HG03520 (cell line): ENCODE data around the gene PLCB1.
"Not testable (repeated sequence)": the region's sequence is repeated elsewhere in the genome, so short reads cannot be mapped to it uniquely, and the experiment has no call there.

Experiments
- ATAC-seq: cut with Tn5 transposase; IDR thresholded peaks from one replicate; pipeline ENCODE4 v1.9.1; 2021; ENCODE audit warnings: mild to moderate bottlenecking, moderate library complexity; ENCODE audit not compliant: unreplicated experiment

PLCB1 gene

GRCh38 chr20:8131598-8132483 is at the start of gene PLCB1:
Gene PLCB1, plus strand, starts transcription at chr20:8132266. Its CDS starts 386 bp downstream, at chr20:8132652.
- peak; percentile 82 for ATAC-seq

- no peak for ATAC-seq
Observed at GRCh38 chr20:8082989-8083388, 49.1 kb upstream of the PLCB1 start.

DNA sequence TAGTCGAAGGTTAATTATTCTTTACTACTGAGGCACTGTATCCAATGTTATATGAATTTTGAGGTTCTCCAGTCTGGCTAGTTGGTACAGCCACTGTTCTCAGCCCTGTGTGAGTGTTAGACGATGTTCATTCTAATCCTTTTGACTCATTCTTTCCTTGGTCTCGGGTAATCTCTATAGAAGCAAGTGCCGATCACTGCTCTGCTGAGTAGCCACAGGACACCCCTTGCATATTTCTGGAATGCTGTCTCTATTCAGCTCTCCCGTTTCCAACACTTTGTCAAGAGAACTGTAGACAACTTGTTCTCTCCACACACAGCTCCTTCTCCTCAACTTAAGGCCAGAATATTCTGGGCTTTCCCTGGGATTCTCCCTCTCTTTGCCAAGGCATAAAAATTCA is 42.4 kb upstream of the PLCB1 start:
- ATAC-seq, result no peak

DNA sequence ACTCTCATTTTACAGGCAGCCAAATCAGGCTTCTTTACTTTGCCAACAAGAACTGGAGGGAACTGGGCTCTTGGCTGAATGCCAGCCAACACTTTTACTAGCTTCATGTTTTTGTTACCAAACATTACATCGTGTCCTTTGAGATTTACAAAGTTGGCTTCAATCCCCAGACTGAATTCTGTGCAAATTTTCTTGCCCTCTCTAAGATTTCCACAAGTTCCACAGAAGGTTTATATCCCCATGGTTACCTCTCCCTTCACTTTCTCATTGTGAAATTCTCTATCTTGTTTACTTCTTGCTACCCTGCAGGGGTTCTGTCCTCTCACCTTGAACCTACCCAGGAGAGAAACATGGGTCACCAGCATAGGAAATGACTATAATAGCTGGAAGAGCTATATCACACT is 37.6 kb upstream of the PLCB1 start:
- ATAC-seq, result no peak

- ATAC-seq, result no peak
Observed at GRCh38 chr20:8094850-8095249, 37.2 kb upstream of the PLCB1 start.

DNA sequence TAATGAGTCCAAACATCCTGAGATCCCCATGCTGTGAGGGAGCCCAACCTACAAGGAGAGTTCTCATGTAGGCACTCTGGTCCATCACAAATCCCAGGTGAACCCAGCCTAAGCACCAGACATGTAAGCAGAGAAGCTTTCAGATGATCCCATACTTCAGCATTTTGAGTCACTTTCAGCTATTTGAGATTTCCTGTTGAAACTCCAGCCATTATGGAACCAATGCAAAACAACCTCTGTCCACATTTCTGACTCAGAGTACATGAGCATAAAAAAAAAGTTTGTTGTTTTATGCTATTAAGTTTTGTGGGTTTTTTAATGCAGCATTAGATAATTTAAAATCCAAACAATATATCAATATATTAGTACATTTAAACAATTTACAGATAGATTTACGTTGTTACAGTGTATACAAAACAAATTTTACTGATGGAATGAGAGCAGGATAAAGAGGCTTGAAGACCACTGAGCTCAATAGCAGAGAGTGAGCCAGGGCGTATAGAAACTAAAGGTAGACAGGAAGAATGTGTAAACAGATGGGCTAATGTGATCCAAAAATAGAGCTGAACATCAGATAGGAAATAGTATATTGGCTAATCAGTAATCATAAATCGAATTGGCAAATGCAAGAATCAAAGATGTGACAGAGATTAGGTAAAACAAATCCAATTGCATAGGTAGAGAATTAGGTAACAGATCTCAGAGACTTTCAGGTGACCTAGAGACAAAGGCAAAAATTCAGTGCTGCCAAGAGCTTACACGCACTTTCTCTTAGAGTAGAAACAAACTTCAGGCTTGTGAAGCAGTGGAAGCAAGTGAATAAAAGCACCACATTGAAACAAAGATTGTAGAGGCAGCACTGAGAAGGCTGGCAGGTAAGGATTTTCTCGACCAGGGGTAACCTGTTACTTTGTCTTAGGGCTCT is 36.2 kb upstream of the PLCB1 start:
- ATAC-seq, result no peak

DNA sequence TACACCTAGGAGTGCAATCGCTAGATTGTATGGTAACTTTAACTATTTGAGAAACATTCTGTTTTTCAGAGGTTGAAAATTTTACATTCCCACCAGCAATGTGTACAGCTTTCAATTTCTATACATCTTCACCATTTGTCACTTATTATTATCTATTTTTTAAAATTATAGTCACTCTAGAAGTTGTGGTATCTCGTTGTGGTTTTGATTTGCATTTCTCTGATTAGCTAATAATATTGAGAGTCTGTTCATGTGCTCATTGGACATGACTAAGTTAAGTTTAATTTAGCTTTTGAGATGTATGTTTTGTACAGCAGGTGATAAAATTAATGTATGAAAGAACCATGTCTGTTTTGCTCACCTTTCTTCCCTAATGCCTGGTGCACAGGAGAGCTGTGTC is 34.8 kb upstream of the PLCB1 start:
- no peak for ATAC-seq

GRCh38 chr20:8104252-8104651 is 27.8 kb upstream of the PLCB1 start:
- no peak for ATAC-seq

- ATAC-seq, result not testable (repeated sequence)
Observed at GRCh38 chr20:8114612-8115011, 17.5 kb upstream of the PLCB1 start.

DNA sequence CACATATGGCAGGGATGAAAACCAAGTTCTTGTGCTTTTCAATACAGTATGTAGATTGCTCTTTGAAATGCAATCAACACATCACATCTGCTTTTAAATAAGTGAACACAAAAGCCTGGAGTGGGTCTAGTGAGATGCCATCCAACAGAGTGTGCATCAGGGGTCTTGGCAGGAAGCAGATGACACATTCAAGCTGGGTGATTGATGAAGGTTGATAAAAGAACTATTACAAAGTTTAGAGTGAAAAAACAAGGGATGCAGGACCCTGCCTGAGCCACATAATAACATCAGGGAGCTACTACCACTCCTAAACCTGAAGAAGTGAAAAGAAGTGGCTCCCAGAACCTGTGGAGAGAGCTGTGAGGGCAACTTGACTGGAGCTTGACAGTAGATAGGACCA is 16.6 kb upstream of the PLCB1 start:
- no peak for ATAC-seq

DNA sequence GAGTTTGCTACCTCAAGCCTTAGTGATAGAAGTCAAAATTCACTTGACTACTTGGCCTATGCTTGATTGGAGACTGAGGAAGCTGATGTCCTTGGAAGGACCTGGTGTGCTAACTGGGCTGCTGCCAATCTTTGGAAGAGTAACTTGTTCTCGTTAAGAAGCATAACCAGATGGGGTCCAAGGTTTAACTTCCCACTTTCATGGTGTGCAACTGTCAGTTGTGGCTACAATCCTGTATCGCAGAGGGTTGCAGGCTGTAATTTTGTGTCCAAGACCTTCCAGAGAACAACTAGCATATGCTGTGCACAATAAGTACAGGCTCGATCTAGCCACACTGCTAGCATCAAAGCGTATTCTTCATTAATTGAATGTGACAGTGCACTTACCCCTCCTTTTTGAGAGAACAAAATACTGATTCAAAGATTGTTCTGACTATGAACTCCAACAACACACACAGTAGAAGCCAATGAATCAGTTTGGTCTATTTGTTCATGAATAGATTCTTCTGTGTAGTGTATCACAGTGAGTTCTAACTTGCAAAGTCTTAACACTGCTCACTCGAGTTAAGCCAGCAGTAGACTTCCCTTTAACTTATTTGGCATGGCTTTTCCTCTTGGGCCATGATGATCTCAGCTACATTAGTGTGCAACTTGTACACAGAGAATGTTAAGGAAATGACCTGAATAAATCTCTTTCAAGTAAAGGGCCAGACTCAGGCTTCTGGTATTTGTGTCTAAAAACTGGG is 15.8 kb upstream of the PLCB1 start:
- ATAC-seq, result no peak

- no peak for ATAC-seq
Observed at GRCh38 chr20:8117636-8118035, 14.4 kb upstream of the PLCB1 start.

GRCh38 chr20:8118039-8118438 is 14.0 kb upstream of the PLCB1 start:
- ATAC-seq, result no peak

DNA sequence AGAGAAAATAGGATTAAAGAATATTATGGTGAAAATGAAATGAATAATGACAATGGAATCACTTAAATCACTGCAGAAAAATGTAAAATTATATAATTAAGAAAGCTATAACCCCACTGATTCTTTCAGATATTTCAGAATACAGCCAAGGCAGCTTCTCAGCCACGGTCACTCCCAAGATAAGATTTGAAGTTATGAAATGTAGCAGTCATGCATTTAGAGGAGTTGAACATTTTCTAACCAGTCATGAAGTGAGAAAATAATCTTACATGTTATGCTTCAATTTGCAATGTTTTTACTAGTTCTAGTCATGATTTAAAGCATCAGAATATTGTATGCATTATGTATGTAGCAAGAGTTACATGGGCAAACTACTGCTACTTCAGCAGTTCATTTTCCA is 13.3 kb upstream of the PLCB1 start:
- no peak for ATAC-seq

GRCh38 chr20:8121666-8122065 is 10.4 kb upstream of the PLCB1 start:
- no peak for ATAC-seq

- ATAC-seq, result no peak
Observed at GRCh38 chr20:8124639-8125038, 7.4 kb upstream of the PLCB1 start.

- ATAC-seq, result no peak
Observed at GRCh38 chr20:8126181-8126580, 5.9 kb upstream of the PLCB1 start.

DNA sequence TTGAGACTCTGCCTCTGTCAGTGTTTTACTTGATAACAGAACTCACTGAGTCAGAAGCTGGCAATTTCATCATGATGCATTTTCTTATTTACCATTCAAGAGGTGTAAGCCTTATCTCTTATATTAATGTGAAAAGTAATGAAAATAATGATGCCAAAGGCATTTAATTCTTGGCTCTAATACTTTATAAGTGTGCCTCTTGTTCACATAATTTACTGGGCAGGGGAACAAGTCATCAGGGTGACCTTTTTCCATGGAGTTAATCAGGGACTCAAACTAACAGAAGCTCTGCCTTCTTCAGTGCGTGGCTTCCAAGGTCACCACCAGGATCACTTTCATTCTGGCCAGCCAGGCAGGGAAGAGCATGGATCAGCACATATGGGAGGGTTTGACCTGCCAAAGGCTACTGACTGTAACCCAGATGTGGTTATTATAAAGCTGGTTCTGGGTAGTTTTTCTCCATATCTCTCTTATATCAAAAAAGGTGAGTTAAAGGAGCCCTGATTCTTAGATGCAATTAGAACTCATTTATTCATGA is 5.2 kb upstream of the PLCB1 start:
- ATAC-seq, result no peak

- ATAC-seq, result peak; percentile 65
Observed at GRCh38 chr20:8127553-8128255, 4.4 kb upstream of the PLCB1 start.
